Activated B cell treated with CpG ODN at 0.5 μM for 24 hours (primary cell): ENCODE measurements around the gene CLEC17A. TPM values are rescaled to one million over a fixed set of nuclear protein-coding genes. Genes with fewer than 3 reads are reported as not detected.
A peak's percentile ranks its signal among the peaks of the same experiment; 100 is the strongest.
"Not testable (repeated sequence)": the region's sequence is repeated elsewhere in the genome, so short reads cannot be mapped to it uniquely, and the experiment has no call there.

Experiments used
- ATAC-seq: fragments of 200-7000 bp; cut with Tn5 transposase; one replicate; pipeline ENCODE4 v1.10.0; 2021; ENCODE audit warnings: low read depth, mild to moderate bottlenecking, moderate library complexity
- CTCF ChIA-PET: fragments of 350-600 bp; sonication (Branson Sonifier 250); formaldehyde crosslinking; loops from one replicate; lab custom pipeline; 2021; ENCODE audit warnings: antibody characterized with exemption; lab: Charles Lee
- POLR2A ChIA-PET: fragments of 350-600 bp; sonication (Branson Sonifier 250); formaldehyde crosslinking; loops from one replicate; lab custom pipeline; 2021; ENCODE audit warnings: antibody characterized with exemption; lab: Charles Lee
- DNase-seq: peaks from one replicate; pipeline ENCODE4 v3.0.0; 2022
- H3K27ac Mint-ChIP-seq: one replicate; pipeline ENCODE4 v1.8.0; 2020; ENCODE audit warnings: mixed read lengths
- H3K27me3 Mint-ChIP-seq: one replicate; pipeline ENCODE4 v1.8.0; 2021; ENCODE audit warnings: mixed read lengths
- H3K36me3 Mint-ChIP-seq: one replicate; pipeline ENCODE4 v1.8.0; 2021; ENCODE audit warnings: low read depth, mixed read lengths
- H3K4me1 Mint-ChIP-seq: one replicate; pipeline ENCODE4 v1.8.0; 2021; ENCODE audit warnings: mixed read lengths
- H3K4me3 Mint-ChIP-seq: one replicate; pipeline ENCODE4 v1.8.0; 2020; ENCODE audit warnings: mild to moderate bottlenecking, mixed read lengths
- H3K9me3 Mint-ChIP-seq: one replicate; pipeline ENCODE4 v1.8.0; 2020; ENCODE audit warnings: mixed read lengths
- CTCF ChIP-seq: fragments of 200-600 bp; IDR thresholded peaks from one replicate; pipeline ENCODE4 v1.8.0; 2022; ENCODE audit warnings: antibody characterized with exemption, mild to moderate bottlenecking
- intact Hi-C: fragments of 100-400 bp; cut with micrococcal nuclease; formaldehyde crosslinking; loops from one replicate; pipeline ENCODE4 v1.15.1; 2024
- total RNA-seq: library from RNA; stranded (reverse); gene quantifications from 2 replicates; pipeline ENCODE4 v1.2.3, GENCODE V29; 2022

The CLEC17A gene
- total RNA-seq, 1 donor from 2014 or later, result 123 TPM

- ChIA-PET POLR2A (interaction anchor here (0.7 to 1.0 kb wide), 3 partner anchors 25 to 1749 kb away, joined by 3 to 5 read pairs (median 4); partner anchors contain the start of gene DNAJB1), CTCF (no interaction called here)
- no peaks in the 10 kb centered on the region for H3K9me3 Mint-ChIP-seq
- H3K36me3 Mint-ChIP-seq, result peaks cover 10% of the 10 kb centered on the region
- H3K27ac Mint-ChIP-seq, result no peak overlapping the region
- peak; percentile 45 for ATAC-seq
- H3K4me1 Mint-ChIP-seq, result peaks cover 14% of the 10 kb centered on the region
- H3K27me3 Mint-ChIP-seq, result no peaks in the 10 kb centered on the region
- DNase-seq, result no peak
- TF ChIP-seq CTCF, result no peak
- H3K4me3 Mint-ChIP-seq, result no peak overlapping the region
- intact Hi-C loops, result no loop called here
Observed at GRCh38 chr19:14542711-14543328, 40.1 kb upstream of the CLEC17A start.

- no peaks in the 10 kb centered on the region for H3K27me3 Mint-ChIP-seq
- DNase-seq (no peak), ATAC-seq (no peak)
- H3K36me3 Mint-ChIP-seq, result peaks cover 18% of the 10 kb centered on the region
- ChIA-PET CTCF (interaction anchor here (1.0 kb wide), 1 partner anchor 12 kb away, joined by 4 read pairs; no protein-coding TSS in a partner anchor), POLR2A (no interaction called here)
- no peak for TF ChIP-seq CTCF
- no peak overlapping the region for H3K4me3 Mint-ChIP-seq
- peaks cover 14% of the 10 kb centered on the region for H3K4me1 Mint-ChIP-seq
- H3K9me3 Mint-ChIP-seq, result no peaks in the 10 kb centered on the region
- intact Hi-C loops, result no loop called here
- H3K27ac Mint-ChIP-seq, result no peak overlapping the region
Observed at GRCh38 chr19:14544047-14544446, 38.8 kb upstream of the CLEC17A start.

- Mint-ChIP-seq H3K4me1 (peaks cover 14% of the 10 kb centered on the region), H3K9me3 (no peaks in the 10 kb centered on the region)
Observed at GRCh38 chr19:14544977-14545715, 37.7 kb upstream of the CLEC17A start.

GRCh38 chr19:14545716-14546082, 37.2 kb upstream of the CLEC17A start:
- ChIA-PET POLR2A (no interaction called here), CTCF (interaction anchor here (0.7 kb wide), 1 partner anchor 771 kb away, joined by 3 read pairs; no protein-coding TSS in a partner anchor)
- Mint-ChIP-seq H3K36me3 (peaks cover 17% of the 10 kb centered on the region), H3K9me3 (no peaks in the 10 kb centered on the region), H3K4me1 (peaks cover 20% of the 10 kb centered on the region), H3K4me3 (no peak overlapping the region), H3K27ac (no peak overlapping the region), H3K27me3 (no peaks in the 10 kb centered on the region)
- no peak for ATAC-seq
- intact Hi-C loops, result no loop called here
- no peak for TF ChIP-seq CTCF
- DNase-seq, result no peak

More at GRCh38 chr19:14544977-14545715, 37.7 kb upstream of the CLEC17A start:
- Mint-ChIP-seq H3K4me3 (no peak overlapping the region), H3K27me3 (no peaks in the 10 kb centered on the region), H3K36me3 (peaks cover 16% of the 10 kb centered on the region), H3K27ac (no peak overlapping the region)
- no peak for TF ChIP-seq CTCF
- ChIA-PET POLR2A (no interaction called here), CTCF (no interaction called here)
- DNase-seq (no peak), ATAC-seq (no peak)
- intact Hi-C loops, result no loop called here

GRCh38 chr19:14550201-14550754, 32.6 kb upstream of the CLEC17A start:
- Mint-ChIP-seq H3K27ac (no peak overlapping the region), H3K4me3 (no peak overlapping the region), H3K36me3 (peaks cover 15% of the 10 kb centered on the region), H3K9me3 (no peaks in the 10 kb centered on the region), H3K4me1 (peaks cover 33% of the 10 kb centered on the region), H3K27me3 (no peaks in the 10 kb centered on the region)
- TF ChIP-seq CTCF, result no peak
- CTCF ChIA-PET, result interaction anchor here (0.8 to 2.2 kb wide), 4 partner anchors 17 to 78 kb away, joined by 3 to 6 read pairs (median 3); partner anchors contain the start of gene DNAJB1
- no peak for ATAC-seq
- no peak for DNase-seq
- POLR2A ChIA-PET, result interaction anchor here (1.1 to 1.8 kb wide), 3 partner anchors 21 to 40 kb away, joined by 3 to 6 read pairs (median 6); partner anchors contain the start of genes DNAJB1 and TECR
- intact Hi-C loops, result loop anchor here (2.0 kb wide), 1 partner anchor 21 kb away; the partner anchor contains the start of gene TECR

- Mint-ChIP-seq H3K4me1 (peaks cover 37% of the 10 kb centered on the region), H3K27ac (peak overlapping the region; percentile 59), H3K36me3 (peaks cover 15% of the 10 kb centered on the region)
- ChIA-PET POLR2A (interaction anchor here (0.6 to 1.8 kb wide), 3 partner anchors 33 to 42 kb away, joined by 3 to 6 read pairs (median 3); partner anchors contain the start of gene DNAJB1), CTCF (interaction anchor here (0.6 to 2.2 kb wide), 5 partner anchors 16 to 123 kb away, joined by 3 to 6 read pairs (median 3); partner anchors contain the start of gene ADGRE3)
- DNase-seq, result peak; percentile 36
- H3K9me3 Mint-ChIP-seq, H3K27me3 Mint-ChIP-seq, H3K4me3 Mint-ChIP-seq: not testable (repeated sequence)
- ATAC-seq, result peak; percentile 91
- intact Hi-C loops, result loop anchor here (1.0 to 2.0 kb wide), 3 partner anchors 23 to 46 kb away; partner anchors contain the start of genes DNAJB1 and TECR
Observed at GRCh38 chr19:14551134-14552005, 31.5 kb upstream of the CLEC17A start.
